ENCODE results near the gene SPSB1.

The SPSB1 gene

DNA sequence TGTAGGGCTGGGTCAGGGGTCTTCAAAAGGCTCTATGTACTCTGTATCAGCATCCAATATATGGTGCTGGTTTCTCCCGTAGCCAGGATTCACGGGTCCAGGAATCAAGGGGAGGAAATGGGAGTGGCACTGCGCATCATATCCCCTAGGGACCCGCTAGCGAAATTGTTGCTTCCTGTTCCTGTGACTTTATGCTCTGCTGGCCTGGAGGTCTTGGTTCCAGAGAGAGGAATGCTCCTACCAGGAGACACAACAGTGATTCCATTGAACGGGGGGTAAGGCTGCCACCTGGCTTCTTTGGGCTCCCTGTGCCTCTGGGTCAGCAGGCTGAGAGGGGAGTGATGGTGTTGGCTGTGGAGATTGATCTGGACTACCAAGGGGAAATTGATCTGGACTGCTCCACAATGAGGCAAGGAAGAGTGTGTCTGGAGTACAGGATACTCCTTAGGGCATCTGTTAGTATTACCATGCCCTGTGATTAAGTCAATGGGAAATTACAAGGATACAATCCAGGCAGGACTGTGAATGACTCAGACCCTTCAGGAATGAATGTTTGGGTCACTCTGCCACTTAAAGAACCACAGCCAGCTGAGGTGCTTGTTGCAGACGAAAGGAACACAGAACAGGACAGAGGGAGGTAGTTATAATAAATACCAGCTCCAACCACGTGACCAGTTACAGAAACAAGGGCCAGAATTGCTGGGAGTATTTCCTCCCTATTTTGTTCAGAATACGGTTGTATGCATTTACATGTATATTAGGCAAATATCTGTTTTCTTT, 10.2 kb downstream of the SPSB1 start:
- no peak for DNase-seq

DNA sequence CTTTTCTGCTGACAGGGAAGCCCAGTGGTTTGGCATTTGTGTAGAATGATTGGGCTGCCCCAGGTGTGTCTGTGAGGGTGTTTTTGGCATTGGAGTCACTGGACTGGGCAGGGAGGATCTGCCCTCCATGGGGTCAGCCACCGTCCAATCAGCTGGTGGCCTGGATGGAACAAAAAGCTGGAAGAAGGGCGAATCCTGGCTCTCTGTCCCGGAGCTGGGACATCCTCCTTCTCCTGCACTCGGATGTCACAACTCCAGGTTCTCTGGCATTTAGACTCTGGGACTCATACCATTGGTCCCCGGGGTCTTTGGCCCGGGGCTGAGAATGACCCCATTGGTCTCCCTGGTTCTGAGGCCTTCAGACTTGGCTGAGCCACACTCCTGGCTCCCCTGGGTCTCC, 11.2 kb downstream of the SPSB1 start:
- no peak for DNase-seq

DNA sequence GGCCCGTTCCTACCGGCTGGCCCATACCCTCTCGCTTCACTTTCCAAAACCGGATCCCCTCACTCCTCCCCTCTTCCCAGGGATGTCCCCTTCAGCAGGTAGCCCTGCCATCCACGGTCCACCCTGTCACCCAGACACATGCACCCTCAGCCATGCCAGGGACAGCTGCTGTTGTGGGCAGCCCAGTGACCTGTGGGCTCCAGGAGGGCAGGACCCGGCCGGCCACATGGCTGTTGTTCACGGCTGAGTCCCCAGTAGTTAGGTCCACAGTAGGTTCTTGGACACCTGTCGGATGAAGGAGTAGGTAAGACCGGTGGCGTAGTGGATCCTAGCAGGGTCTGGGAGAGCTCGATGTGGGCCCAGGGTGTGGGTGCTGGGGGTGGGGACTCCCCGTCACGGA, 12.5 kb downstream of the SPSB1 start:
- no peak for DNase-seq

DNA sequence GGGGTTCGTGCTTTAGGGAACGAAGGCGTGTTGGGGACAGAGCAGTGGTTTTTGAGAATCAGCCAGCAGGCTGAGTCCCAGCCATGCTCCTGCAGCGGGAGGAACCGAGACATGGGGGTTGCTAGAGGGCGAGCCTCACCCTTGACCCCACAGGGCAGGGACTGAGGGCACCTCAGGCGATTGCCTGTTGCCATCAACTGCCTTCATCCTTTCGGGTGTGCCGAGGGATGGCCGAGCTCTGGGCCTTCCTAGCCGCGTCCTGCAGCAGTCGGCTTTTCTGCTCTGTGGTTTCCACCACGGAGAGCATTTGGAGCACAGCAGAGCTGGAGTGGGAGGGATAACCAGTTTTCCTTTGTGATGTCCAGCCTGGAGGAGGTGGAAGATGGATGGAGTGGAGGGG, 13.3 kb downstream of the SPSB1 start:
- no peak for DNase-seq

DNA sequence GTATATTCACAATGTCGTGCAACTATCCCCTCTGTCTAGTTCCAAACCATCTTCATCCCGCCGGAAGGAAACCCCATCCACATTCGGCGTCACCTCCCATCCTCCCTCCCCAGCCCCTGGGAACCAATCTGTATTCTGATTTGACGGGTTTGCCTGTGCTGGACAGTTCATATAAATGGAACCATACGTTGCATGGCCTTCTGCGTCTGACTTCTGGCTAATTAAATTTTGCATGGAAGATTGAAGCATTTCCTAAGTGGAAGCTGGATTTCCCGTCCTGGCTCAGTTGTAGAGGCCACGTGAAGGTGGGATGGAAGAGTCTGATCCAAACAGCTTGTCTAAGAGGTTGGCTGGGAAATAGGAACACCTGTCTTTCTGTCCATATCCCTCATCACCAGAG, 14.6 kb downstream of the SPSB1 start:
- DNase-seq: no peak

DNA sequence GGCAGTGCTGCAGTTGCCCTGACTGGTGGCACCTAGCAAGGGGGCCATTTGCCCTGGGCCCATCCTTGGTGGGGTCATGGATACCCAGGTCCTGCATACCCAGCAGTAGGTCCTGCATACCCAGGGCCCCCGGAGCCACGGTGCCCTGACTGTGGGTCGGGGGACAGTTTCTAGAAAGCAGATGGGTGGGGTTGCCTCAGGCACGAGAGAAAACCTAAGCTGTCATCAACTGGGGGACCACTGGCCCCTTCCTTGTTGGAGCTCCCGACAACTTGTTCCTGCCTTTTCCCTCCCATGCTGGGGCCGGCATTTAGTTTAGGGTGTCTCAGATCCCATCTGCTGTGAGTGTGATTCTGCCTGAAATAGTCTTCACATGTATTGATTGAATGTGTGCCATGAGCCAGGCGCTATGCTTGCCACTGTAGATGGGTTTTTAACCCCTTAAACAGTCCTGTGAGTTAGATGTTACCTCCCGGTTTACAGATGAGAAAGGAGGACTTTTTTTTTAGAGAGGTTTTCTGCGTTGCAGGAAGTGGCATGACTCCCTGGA, 15.6 kb downstream of the SPSB1 start:
- no peak for DNase-seq

DNA sequence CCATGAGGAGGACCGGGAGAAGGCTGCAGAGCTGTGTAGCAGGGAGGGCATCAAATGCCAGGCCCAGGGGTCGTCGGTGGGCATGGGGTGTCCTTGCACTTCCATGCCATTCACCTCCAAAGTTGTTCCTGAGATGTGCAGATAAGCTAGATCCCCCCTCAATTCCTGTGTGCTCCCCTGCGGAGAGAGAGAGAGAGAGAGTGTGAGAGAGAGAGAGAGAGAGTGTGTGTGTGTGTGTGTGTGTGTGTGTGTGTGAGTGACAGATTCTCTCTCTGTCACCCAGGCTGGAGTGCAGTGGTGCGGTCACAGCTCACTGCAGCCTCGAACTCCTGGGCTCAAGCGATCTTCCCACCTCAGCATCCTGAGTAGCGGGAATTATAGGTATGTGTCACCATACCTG, 16.4 kb downstream of the SPSB1 start:
- no peak for DNase-seq

DNA sequence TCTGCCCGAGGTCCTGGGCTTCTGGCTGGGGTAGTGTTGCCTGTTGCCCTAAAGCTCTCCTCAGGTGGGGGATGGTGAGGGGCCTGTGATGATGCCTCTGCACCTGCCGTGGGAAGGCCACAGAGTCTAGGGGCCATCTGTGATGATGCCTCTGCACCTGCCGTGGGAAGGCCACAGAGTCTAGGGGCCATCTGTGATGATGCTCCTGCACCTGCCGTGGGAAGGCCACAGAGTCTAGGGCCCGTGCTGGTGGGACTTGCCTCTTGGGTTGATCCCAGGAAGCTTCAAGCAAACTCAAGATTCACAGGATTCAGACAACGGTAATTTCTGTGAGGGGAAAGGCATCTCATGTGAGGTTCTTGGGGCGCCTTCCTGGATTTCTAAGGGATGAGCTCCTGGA, 17.3 kb downstream of the SPSB1 start:
- DNase-seq: no peak

DNA sequence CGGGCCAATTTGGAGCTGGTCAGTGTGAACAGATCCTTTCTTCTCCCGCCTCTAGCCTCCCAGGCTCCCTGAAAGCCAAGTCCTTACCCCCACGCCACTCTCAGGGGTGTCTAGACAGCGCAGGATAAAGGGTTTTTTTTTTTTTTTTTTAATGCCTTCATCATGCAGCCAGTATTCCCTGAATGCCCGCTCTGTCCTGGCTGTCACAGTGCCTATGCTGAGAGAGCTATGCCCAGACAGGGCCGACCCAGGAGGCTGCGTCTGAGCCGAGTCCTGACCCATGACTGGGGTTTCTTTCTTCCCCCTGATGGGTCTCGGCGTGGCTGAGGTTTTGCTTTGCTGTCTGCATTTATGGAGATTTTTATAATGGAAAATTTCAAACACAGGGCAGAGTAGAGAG, 18.3 kb downstream of the SPSB1 start:
- DNase-seq: no peak

DNA sequence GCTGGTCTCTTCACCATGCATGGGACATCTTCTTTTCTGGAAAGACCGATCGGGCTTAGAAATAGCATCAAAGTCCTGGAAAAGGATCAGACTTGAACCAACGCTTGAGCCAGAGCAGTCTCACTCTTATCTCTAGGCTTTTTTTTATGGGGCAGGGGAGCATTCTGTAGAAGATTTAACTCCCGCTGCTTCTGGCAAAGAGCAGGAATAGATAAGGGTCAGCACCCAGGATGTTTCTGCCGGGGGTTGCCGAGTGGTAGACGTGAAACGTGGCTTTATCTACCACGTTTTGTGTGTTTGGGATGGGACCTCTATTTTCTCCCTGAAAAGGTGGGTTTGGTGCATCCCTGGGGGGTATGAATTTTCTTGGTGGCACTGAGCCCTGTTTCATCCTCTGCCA, 18.8 kb downstream of the SPSB1 start:
- DNase-seq: no peak

DNA sequence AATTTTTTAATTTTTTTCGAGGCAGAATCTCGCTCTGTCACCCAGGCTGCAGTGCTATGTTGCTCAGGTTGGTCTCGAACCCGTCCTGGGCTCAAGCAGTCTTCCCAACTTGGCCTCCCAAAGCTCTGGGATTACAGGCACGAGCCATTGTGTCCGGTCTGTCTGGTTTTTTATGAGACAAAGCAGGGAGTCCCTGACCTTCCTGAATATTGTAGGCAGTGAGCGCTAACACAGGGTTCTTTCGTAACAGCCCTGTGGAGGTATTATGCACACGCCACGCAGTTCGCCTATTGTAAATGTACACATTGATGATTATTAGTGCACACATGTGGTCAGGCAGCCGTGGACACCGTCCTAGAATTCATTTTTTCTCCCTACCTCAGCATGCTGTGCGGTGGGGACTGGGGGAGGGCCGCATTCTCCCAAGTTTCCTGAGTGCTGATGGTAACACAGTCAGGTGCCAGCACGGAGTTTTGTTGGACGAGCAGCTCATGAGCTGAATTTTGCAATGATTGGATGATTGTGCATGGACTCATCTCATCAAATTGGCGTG, 19.6 kb downstream of the SPSB1 start:
- no peak for DNase-seq

DNA sequence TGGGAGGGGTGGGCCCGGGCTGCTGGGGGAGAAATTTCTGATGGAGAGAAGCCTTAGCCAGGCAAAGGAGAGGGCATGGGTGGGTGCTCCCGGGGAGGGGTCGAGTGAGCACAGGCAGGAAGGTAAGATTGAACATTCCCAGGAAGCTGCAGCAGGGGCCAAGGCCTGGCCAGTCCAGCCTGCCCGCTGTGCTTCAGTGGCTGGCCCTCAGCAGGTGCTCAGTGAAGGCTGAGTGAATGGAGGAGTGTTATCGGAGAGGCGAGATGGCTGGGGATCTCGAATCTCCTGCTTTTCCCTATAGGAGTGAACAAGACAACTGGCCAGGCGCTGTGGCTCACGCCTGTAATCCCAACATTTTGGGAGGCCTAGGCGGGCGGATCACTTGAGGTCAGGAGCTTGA, 20.9 kb downstream of the SPSB1 start:
- no peak for DNase-seq

DNA sequence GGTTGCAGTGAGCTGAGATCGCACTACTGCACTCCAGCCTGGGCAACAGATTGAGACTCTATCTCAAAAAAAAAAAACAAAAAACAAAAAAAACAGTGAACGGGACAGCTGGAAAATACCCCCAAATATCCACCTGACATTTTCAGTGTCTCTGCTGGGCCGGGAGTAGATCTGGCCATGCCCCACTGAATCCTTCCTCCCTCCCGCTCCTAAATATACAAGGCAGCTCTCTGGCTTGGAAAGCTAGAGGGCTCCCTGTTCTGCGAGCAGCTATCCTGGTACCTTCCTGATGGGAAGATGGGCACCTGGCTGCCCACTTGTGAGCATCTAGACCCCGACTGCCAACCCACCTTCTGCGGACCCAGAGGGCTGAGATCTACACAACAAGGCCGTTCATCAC, 21.4 kb downstream of the SPSB1 start:
- DNase-seq: no peak

DNA sequence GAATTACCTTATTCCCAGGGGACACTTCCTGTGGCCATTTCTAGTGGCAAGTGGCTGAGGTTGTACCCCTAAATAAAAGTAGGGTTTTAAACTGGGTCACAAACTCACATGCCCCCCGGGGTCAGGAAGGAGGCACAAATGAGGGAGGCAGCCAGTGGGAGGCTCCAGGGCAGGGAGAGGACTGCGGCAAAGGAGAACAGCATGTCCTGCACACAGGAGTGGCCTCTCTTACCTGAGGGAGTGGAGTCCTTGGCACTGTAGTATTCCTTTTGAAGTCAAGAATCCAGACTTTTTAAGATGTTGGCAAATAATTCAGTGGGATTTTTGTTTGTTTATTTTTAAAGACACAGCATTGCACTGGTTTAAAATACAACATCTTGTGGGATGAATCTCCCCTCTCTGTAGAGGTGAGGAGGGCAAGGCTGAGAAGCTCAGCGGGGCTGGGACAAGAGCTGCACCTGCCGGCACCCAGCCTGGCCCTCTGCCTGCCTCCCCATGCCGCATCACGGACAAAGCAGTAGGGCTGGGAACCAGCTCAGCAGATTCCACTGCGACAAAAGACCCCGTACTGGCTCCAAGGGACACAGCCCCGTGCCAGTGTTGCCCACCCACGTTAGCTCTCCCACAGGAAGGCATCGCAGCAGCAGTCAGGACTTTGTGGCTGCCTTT, 22.2 kb downstream of the SPSB1 start:
- no peak for DNase-seq

DNA sequence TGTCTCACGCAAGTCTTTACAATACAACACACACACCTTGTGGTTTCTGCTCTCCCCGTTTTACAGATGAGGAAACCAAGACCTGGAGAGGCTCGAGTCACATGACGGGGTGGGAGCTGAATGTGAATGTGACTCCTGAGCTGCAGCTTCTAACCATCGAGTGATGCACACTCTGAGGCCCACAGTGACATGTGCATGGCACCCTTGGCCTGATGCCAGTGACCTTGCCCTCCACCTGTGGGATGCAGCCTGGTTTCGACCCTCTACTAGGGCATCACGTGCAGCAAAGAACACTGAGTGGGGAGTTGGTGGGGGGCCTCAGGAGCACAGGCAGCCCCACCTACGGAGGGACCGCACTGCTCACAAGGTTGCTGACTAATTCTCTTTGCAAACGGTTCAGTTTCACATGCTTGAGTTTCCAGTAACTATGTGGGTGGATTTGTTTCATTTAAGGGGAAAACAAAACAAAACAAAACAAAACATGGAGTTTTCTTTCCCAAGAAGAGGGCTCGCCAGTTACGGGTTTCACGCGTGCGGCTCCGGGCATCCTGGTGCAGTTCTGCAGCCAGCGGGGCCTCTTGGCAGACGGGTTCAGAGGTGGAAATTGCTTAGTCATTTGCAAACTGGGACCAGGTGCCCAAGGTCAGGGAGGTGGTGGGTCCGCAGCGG, 22.9 kb downstream of the SPSB1 start:
- no peak for DNase-seq

DNA sequence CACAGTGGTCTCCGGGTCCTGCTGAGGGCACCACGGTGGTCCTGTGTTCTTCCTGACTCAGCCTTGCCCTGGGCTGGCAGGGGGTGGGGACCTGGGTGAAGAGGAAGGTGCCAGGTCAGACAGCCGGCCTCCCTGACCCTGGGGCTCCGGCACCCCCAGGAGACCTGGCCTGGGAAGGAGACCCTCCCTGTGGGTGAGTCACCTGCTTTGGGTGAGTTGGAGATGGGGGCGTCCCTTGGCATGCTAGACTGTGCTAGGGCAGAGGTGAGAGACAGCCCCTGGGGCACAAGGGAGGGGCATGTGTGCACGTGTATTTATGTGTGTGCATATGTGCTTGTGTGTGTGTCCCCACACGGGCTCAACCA, 23.4 kb downstream of the SPSB1 start:
- DNase-seq: no peak

DNA sequence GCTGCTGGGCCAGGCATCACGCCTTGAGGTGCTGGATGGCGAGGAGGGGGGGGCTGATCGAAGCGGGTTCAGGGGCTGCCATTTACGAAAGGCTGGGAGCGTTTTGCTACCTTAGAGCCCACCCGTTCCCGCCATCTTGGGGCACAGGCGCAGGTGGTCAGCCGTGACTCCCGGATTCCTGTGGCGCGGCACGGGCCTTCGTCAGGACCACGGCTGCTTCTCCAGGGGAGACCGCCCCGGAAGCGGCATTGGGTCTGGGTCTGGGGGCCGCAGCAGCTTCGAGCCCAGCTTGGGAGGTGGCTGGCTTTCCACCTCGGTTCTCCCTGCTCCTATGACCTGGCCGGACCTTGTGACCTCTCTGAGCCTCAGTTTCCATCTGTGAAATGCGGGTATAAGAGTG, 23.8 kb downstream of the SPSB1 start:
- DNase-seq: no peak

DNA sequence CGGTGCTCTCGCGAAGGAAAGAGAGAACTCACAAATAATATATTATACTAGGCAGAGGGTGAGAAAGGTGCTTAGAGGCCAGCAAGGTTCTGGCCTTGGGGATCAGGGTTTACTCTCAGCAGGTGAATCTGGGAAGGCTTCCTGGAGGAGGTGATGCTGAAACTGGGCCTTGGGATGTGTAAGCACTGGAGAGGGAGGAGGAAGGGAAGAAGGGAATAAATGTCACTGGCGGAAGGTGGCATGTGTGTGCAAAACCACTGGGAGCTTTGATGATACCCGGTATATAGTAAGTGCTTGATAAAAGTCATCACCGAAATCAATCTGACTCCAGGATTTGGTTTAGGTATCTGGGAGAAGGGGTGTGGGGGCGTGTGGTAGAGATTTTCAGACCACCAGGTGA, 24.4 kb downstream of the SPSB1 start:
- DNase-seq: no peak

DNA sequence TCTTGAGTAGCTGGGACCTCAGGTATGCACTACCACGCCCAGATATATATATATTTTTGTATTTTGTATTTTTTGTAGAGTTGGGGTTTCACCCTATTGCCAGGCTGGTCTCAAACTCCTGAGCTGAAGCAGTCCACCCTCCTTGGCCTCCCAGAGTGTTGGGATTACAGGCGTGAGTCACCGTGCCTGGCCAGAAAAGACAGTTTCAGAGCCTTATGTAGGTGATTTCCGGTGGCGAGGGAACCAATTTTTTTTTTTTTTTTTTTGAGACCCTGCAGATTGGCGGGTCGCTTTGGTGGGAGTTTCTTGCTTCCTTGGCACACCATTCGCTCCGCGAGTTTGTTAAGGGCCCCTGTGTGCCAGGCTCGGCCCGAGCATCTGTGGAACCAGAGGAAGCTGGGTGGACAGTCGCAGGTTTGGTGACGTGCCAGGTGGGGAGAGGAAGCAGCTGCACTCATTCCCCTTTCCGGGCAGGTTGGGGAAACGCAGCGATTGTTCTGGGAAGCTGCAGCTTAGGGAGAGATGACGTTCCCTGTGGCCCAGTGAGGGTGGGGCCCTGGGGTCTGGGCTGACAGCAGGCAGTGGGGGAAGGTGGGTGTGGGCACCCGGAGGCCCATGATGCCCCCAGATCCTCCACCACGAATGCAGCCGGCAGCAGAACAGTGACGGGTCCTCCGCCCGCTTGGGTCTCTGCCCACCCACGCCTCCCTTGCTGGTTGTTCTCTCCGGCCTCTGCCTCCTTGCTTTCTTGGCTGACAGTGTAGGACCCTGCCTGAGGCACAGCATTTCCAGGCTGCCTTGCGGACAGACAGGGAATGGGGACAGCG, 25.1 kb downstream of the SPSB1 start:
- no peak for DNase-seq

DNA sequence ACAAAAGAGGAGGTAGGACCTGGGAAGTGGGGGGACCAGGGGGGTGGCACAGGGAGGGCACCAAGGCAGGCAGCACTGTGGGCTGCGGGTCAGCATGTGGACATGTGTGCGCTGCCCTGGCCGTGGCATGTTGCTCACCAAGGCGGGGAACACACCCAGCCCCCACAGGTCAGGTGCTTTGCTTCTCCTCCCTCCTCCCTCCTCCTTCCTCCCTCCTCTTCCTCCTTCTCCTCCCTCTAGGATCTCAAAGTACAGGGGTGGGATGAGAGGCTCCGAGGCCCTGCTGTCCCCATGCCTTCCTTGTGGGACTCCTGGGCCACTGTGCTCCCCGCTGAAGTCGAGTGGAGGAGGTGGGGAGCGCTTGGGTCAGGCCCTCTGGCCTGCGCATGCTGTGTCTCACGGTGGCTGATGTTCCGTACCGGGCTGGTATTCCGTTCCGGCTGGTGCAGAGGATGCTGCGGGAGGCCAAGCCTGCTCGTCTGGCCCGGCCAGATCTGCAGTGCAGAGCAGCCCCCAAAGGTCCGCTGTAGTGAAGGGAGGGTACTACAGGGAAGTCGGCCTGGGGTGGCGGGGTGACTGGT, 26.6 kb downstream of the SPSB1 start:
- no peak for DNase-seq

DNA sequence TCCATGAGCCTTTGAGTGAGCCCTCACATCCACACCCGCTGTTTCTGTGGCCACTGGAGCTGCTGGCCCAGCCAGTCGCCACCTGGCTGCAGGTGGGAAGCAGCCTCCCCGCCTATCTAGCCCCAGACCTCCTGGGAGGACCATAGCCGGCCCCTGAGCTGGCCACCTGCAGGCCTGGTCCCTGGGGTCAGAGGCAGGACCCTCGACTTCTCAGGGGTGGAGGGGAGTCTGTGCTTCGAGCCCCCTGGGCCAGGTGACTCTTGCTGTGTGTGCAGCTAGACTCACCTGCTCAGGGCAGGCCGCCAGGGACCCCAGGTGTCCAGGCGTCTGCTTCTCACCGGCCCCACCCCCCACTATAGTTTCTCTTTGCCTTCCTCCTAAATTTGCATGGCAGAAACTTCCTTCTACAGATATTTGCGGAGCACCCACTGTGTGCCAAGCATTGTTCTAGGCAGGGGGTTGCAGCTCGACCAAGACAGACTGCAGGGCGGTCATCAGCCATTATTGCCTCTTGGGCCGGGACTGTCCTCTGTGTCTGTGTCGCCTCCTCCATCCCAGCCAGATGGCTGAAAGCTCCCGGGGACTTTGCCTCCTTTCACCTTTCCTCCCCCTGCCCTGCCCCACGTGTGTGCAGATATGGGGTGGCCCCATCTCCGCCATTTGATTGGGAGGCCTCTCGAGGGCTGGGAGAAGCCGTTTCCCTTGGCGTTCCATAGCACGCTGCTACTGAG, 27.3 kb downstream of the SPSB1 start:
- no peak for DNase-seq

Data from Kasumi-1 (cell line).